Amygdala (tissue), 56 donors: ENCODE data around the gene XYLT1.
A peak's percentile ranks its signal among the peaks of the same experiment; 100 is the strongest.
"Not testable (repeated sequence)": the region's sequence is repeated elsewhere in the genome, so short reads cannot be mapped to it uniquely, and the experiment has no call there.

ENCODE experiments used
- DNase-seq, 56 donors: peaks; one replicate each; lab custom pipeline; 2025; lab: John Stamatoyannopoulos, UW

The XYLT1 gene

DNA sequence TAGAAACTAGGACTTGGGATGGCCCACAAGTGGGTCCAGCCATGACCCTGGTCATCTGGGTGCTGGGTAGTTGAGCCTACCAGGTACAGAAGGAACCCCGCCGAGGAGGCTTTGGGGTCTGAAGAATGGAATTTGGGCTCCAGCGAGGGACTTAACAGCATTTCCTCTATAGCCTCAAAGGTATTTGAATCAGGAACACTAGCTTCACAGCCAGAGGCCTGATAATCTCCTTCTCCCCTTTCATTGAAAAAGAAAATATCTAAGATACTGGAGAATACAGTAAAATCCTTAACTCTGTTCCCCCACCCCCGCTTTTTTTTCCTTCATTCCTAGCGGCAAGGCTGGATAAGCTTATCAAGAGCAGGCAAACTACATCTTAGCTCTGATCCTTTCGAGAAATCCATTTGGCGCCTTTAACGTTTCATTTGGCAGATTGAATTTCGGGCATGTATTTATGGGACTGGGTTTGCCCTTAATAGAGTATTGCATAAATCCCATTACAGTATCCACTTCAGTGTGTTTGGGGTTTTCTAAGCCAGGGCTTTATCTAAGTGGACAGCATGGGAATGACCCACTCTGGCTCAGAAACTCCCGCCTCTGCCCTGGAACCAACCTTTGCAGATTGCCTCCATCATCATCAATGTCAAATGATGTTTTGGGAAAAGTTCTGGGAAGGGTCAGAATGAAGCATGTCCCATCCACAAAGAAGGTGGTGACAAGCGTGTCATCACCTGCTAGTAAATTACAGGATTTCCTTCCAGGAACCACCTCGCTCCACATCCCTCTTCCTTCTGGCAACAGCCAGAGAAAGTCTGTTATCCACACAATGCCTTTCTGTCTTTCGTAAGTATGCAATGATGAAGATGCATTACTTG lies 36.9 kb downstream of the XYLT1 start:
- no peak for DNase-seq

DNA sequence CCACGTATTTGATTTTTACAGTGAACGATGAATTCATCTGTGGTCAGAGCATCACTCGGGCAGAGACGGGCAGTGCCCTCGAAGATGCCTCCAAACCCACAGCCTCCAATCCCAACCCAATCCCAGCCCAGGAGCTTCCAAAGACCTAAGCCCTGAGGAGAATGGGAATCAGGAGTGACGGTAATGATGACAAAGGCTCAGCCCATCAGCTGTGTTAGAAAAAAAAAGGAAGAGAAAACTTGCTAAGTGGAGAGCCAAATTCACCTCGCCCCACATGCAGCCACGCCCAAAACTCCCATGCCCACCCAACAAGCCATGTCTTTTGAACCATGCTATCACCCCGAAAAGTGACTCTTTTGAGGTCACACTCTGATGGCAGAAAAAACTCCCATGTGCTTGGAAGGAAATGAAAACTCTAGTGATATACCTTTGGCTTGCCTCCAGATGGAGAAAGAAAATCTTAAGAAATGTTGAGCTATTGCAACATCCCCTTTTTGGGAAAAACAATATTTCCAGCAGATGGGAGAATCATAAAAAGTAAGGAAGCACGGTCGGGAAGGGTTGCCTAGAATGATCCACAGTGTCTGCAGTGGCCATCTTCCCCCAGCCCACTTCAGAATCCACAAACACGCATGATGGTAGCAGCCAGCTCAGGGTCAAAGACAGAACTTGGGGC lies 37.7 kb downstream of the XYLT1 start:
- DNase-seq: no peak

DNA sequence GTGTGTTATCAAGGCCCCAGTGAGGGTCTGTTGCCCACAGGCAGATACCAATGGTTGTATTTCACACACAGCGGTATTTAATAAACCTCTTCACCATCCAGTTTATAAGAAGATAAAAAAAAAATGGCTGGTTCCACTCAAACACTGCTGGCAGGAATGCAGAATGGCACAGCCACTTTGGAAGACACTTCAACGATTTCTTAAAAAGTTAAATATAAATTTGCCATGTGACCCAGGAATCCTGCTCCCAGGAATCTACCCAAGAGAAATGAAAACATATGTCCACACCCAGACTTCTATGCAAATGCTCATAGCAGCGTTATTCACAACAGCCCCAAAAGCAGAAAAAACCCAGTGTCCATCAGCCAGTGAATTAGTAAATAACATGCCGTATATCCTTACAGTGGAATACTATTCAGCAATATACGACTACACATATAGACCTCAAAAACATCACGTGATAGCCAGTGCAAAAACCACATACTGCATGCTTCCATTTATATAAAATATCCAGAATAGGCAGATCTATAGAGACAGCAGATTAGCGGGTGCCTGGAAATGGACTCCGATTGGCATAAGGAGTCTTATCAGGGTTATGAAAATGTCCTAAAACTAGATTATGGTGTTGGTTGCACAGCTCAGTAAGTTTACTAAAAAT lies 38.7 kb downstream of the XYLT1 start:
- no peak for DNase-seq

DNA sequence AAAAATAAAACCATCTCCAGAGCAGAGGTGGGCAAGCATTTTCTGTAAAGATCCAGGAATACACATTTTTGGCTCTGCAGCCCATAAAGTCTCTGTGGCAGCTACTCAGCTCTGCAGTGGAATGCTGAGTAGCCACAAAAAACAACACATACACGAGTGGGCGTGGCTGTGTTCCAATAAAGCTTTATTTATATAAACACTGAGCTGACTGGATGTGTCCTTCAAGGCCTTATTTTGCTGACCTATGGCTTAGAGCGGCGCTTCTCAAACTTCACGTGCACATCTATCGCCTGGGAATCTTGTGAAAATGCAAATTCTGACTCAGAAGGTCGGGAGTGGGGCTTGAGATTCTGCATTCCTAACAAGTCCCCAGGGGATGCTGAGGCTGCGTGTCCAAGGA lies 39.7 kb downstream of the XYLT1 start:
- no peak for DNase-seq

DNA sequence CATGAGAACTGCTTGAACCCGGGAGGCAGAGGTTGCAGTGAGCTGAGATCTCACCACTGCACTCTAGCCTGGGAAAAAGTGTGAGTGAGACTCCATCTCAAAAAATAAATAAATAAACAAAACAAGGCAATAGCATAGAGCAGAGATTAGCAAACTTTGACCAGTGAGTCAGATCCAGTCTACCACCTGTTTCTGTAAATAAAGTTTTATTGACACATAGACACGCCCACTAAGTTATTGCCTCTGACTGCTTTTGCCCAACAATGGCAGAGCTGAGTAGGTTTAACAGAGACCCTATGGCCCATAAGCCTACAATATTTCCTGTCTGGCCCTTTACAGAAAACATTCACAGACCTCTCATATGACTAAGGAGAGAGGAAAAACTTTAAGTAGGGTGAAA lies 44.3 kb downstream of the XYLT1 start:
- no peak for DNase-seq

DNA sequence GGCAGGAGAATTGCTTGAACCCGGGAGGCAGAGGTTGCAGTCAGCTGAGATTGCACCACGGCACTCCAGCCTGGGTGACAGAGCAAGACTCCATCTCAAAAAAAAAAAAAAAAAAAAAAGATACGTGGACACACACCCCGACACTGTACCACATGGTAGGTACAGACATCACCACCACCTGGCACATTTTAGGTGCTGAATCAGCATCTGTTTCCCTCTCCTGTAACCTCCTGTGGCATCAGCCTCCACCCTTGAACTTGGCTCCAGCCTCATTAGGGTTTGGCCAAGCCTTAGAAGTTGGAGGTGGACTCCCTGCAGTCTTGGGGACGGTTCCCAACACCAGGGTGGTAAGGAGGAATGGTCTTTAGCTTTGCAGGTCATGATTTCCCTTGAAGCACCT lies 46.0 kb downstream of the XYLT1 start:
- no peak for DNase-seq

DNA sequence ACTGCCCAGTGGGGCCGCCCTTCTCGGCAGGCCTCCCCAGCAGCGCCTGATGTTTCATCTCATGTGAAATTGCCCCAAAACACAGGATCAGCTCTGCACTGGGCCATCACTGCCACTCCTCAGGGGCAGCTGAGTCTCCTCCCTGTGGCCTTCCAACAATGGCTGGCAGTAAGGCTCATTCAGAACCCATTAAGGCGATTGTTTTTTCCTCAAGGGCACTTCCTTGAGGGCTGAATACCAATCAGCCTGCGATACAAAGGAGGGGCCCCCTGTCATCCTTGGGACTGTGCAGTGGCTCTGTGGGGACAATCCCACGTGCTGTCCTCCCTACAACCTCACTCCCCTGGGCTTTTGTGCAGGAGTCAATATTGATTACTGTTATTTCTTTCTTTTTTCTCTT lies 47.5 kb downstream of the XYLT1 start:
- DNase-seq: no peak

DNA sequence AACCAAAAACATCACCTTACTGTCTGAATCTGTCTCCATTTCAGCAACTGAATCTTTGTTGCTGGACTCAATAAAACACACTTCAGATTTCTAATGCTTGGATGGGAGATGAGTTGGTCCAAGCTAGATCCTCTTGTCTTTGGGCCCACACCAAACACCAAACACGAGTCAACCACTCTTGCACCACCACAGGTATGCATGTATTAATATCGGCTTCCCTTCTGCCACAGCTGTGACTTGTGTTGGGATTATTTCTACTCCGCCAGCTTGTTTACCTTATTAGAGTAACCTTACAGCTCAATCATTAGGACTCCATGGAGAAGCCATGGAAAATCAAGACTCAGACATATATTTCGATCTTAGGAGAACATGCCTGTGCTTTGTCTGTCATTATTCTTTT lies 49.9 kb downstream of the XYLT1 start:
- no peak for DNase-seq

DNA sequence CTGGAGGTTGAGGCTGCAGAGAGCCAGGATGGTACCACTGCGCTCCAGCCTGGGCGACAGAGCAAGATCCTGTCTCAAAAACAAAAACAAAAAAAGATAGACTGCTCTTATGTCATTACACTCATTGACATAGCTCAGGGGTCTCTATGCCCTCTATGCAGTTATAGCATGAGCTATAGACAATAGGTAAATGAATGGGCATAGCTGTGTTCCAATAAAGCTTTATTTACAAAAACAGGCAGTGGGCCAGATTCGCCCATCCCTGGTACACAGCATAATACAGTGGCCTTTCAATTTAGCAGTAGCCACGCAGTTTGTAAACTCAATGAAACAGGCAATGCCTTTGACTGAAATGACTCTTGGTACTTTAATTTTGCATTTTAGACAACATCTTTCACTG lies 51.5 kb downstream of the XYLT1 start:
- DNase-seq: no peak

DNA sequence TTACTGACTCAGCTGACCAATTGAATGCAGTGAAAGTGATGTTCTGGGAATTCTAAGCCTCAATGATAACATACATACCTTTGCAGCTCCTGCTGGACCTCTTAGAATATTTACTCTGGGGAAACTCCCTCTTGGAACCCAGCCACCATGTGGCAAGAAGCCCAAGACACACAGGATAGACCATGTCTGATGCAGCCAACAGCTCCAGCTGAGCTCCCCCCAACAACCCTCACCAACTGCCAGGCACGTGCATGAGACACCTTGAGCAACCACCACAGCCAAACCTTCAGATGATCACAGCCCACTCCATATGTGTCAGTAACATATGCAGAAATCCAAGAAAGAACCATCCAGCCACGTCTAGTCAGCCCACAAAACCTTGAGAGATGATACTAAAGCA lies 53.0 kb downstream of the XYLT1 start:
- no peak for DNase-seq

DNA sequence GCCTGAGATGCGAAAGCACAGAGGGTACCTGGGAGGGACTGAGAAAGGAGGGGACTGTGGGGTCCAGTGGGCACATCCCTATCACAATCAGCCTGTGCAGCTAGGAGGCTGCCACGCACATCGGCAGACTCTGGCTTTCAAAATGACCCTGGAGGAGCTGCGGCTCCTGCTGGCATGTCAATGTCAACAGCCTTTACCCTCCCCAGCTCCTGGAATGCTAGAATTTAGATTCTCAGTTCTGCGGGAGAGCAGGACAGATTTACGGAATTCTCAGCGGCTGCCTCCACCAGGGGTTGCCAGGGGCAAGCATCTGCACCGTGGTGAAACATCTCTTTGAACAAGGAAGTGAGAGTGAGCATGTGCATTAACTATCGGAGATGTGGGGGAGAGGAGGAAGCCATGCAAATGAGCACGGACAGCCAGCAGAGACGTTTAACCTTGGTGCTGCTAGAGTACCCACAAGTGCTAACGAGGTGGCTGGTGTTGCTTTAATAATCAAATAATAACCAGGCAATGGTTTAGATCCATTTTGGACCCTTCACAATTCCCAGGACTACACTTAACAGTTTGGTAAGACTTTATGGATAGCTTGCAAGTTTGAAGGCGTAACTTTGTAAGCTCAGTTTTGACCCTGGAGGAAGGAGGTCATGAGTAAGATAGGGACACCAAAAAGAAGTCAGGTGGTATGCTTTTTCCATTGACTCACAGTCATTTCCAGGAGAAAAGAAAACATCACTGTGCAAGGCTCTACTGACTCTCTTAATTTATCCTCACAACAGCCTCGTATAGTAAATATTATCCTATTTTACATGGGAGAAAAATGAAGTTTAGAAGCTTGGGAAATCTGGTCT lies 54.1 kb downstream of the XYLT1 start:
- peak in 24 of 56 donors; percentile 10 to 47 (median 30) for DNase-seq

DNA sequence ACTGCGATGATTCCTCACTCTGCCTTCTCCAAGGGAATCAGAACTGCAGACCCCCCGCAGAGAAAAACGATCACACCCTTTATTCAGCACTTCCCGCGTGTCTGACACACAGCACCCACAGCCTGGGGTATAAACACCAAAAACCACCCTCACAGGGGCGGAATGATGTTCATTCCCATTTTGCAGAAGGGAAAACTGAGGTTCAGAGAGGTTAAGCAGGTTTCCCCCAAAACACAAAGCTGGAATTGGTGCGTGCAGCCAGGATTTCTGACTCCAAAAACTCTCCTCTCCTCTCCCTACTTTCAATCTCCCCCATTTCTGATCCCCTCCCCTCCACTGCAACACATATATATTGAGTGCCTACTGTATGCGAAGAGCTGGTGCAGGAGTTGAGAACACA lies 55.8 kb downstream of the XYLT1 start:
- DNase-seq: no peak

DNA sequence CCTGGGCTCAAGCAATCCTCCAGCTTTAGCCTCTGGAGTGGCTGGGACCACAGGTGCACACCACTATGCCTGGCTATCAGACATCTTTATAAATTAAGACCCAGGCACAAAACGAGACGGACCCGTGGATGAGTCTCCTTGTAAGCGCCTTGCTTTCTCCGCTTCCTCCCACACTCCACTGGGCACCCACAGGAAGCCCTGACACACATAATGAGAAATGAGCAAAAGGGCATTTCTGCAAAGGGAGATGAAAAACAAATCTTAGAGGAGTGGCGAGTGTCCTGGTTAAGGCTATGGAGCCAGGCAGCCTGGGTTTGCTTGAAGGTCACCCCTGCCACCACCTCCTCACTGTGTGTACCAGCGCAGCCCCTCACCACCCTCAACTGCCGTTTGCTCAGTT lies 56.3 kb downstream of the XYLT1 start:
- no peak for DNase-seq

DNA sequence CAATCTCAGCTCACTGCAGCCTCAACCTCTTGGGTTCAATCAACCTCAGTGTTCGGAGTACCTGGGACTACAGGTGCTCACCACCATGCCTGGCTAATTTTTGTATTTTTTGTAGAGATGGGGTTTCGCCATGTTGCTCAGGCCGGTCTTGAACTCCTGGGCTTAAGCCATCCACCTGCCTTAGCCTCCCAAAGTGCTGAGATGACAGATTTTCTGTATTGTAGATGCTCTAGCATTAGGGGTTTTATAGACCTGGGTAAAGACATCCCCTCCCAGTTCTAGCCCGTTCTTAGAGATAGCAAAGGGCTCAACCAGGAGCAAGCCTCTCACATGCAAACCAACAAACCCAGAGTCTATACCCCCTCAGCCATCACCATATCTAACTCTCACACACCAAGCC lies 57.3 kb downstream of the XYLT1 start:
- no peak for DNase-seq

DNA sequence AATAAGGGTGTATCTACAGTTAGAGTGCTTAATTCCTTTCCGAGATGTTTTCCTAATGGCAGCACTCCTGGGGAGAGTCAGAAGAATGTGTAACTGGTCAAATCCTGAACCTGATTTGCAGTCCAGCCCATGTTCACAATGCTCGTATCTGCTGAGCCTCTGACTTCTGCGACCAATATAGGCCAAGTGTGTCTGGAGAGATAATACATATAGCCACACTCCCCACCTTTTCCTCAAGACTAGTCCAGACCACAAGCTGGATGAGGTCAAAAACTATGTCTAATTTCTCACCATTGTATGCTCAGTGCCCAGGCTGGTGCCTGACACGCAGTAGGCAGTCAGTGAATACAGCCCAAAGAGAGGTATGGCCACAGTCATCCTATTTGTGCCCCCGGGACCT lies 58.0 kb downstream of the XYLT1 start:
- no peak for DNase-seq

DNA sequence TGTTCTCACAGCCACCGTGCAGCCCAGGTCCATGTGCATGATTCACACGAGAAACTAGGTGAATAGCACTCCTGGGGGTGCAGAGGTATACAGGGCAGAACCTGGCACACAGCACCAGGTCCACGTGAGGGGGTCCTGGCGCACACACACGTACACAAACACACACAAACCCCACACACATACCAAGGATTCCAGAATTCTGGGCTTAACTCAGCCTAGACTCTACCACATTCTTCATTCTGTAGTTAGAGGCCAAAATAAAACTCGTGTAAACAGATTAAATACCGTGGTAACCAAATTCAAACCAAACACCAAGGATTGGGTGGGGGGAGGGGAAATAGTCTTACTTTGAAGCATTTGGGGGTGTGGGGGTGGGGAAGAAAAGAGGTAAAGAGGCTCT lies 58.5 kb downstream of the XYLT1 start:
- no peak for DNase-seq

DNA sequence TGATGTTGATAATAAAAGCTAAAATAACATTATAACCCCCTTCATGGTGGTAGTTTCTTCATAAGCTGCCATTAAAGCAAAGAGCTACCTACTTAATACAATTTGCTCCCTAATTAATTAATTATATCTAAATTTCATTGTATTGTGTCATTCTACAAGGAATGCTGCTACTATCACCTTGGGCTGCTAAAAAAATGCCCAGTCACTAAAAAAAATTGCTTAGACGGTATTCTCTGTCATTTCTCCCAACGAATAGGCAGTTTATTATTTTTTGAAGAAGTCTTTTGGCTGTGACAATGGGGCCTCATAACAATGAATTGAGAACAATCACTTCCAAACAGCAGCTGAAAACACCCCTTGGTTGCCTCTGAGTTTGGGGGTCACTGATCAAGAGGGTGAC lies 59.5 kb downstream of the XYLT1 start:
- no peak for DNase-seq

DNA sequence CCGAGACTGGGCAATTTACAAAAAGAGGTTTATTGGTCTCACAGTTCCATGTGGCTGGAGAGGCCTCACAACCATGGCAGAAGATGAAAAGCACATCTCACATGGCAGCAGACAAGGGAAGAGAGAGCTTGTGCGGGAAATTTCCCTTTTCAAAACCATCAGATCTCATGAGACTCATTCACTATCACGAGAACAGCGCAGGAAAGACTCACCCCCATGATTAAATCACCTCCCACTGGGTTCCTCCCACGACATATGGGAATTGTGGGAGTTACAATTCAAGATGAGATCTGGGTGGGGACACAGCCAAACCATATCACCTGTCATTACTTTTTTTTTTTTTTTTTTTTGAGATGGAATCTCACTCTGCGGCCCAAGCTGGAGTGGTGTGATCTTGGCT lies 60.4 kb downstream of the XYLT1 start:
- DNase-seq: not testable (repeated sequence)

DNA sequence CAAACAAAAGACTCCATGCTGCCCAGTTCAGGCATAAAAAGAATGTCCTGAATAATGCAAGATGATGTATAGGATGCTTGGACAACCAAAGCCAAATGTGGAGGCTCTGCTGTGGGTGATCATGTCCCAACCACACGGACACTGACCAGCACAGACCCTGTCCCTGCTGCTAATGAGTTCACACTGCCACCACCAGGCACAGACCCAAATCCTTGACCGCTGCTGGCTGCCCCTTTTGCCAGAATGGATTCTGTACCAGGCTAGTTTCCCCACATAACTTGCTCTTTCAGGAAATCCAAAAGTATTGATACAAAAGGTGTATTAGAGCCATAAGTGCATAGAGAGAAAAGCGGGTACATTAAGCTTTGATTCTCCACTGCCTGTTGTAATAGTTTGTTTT lies 60.9 kb downstream of the XYLT1 start:
- DNase-seq: peak in 33 of 56 donors; percentile 3 to 73 (median 17)

DNA sequence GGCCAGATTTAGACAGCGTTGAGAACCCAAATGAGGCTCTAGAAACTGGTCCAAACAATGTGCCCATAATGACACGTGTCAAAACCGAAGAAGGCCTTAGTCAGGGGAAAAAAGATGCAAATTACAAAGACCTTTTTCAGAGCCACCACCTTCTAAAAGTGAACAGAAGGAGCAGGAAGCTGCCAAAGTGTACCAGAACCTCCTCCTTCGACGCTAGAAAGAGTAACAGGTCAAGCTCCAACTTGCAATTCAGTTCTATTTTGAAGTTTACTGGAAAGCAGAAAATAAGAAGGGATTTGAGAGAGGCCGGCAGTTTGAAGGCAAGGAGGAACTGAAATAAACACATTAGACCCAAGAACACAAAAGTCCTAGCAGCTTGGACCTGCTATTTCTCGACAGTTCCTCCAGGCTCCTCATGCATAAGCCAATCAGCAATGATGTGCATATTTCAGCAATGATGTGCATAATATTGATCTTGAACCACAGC lies 61.8 kb downstream of the XYLT1 start:
- no peak for DNase-seq

DNA sequence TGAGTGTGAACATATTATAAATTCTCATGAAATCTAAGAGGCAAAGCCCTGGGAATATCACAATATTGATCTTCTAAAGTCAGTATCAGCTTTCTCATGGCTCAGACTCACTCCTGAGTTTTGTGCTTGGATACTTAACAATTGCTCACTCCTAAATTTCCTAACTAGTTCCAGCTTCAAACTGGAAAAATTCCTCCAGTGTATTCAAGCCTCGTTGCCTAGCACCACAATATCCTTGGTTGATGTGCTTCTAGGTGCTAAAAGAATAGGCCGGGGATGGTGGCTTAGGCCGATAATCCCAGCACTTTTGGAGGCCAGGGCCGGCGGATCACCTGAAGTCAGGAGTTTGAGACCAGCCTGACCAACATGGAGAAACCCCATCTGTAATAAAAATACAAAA lies 62.5 kb downstream of the XYLT1 start:
- DNase-seq: no peak
